A549 (cell line): Measurements from ENCODE around the gene PLEKHG4B. TPM values are rescaled to one million over a fixed set of nuclear protein-coding genes. Genes with fewer than 3 reads are reported as not detected.
"Not testable (repeated sequence)": the region's sequence is repeated elsewhere in the genome, so short reads cannot be mapped to it uniquely, and the experiment has no call there.

ENCODE experiments used
- ATAC-seq, 2 experiments: fragments of 200-7000 bp in 1 of 2; fragments of >200 bp in 1 of 2; cut with Nextera tagmentation in 1 of 2; cut with Tn5 transposase in 1 of 2; 3 replicates each; pipeline versions ENCODE4 v1.8.0 to v1.9.1; 2018 to 2020; ENCODE audit warnings: mild to moderate bottlenecking in 1 of 2, moderate library complexity in 1 of 2
- CTCF ChIA-PET: fragments of 300-600 bp; sonication (Branson Sonifier 250); formaldehyde crosslinking; extraction: SDS; loops from one replicate; lab custom pipeline; 2021; ENCODE audit warnings: antibody characterized with exemption, inconsistent platforms; lab: Yijun Ruan, JAX
- POLR2A ChIA-PET: fragments of 350-600 bp; formaldehyde crosslinking; extraction: SDS; loops from one replicate; lab custom pipeline; 2021; ENCODE audit warnings: antibody characterized with exemption, inconsistent platforms; lab: Yijun Ruan, JAX
- DNase-seq, 2 experiments: peaks; one replicate each; pipeline versions ENCODE4 v3.0.0 to v3.0.0-alpha.2; 2011 to 2016; ENCODE audit warnings: low read depth in 1 of 2, low spot score in 1 of 2
- FAIRE-seq: peaks from 2 replicates; lab custom pipeline; 2011; peaks lifted over from hg19 to GRCh38; lab: Jason Lieb, UNC
- H3K27ac ChIP-seq, 2 experiments: fragments of >200 bp; sonication (Bioruptor Twin); formaldehyde crosslinking; 3 replicates each; pipeline ENCODE4 v1.5.1; 2016 to 2017
- H3K4me1 ChIP-seq: fragments of >200 bp; sonication (Bioruptor Twin); formaldehyde crosslinking; 3 replicates; pipeline ENCODE4 v1.6.1; 2016
- H3K4me2 ChIP-seq: fragments of >200 bp; sonication (Bioruptor Twin); formaldehyde crosslinking; 3 replicates; pipeline ENCODE4 v1.6.1; 2016
- H3K4me3 ChIP-seq: fragments of >200 bp; sonication (Bioruptor Twin); formaldehyde crosslinking; 3 replicates; pipeline ENCODE4 v1.5.1; 2016
- H3K9me3 ChIP-seq: fragments of >200 bp; sonication (Bioruptor Twin); formaldehyde crosslinking; 3 replicates; pipeline ENCODE4 v1.6.1; 2016
- CEBPB ChIP-seq, 2 experiments: fragments of >200 bp in 1 of 2; sonication (Bioruptor Twin) in 1 of 2; formaldehyde crosslinking in 1 of 2; IDR thresholded peaks; 2 replicates each; pipeline ENCODE4 v1.6.1; 2012 to 2016
- CHD2 ChIP-seq: fragments of 150-350 bp; IDR thresholded peaks from 2 replicates; pipeline ENCODE4 v1.6.1; 2014; ENCODE audit warnings: low read length; ENCODE audit not compliant: partially characterized antibody
- CHD4 ChIP-seq: fragments of 200-600 bp; sonication (generic); IDR thresholded peaks from 2 replicates; pipeline ENCODE4 v1.6.1; 2016; ENCODE audit warnings: antibody characterized with exemption, mild to moderate bottlenecking, borderline replicate concordance
- E2F6 ChIP-seq: IDR thresholded peaks from 2 replicates; pipeline ENCODE4 v1.6.1; 2012; ENCODE audit warnings: low read depth, borderline replicate concordance
- EHF ChIP-seq: fragments of 250-450 bp; sonication (Bioruptor Pico); IDR thresholded peaks from 2 replicates; pipeline ENCODE4 v1.5.0; 2020; ENCODE audit warnings: mild to moderate bottlenecking
- EHMT2 ChIP-seq: fragments of 200-600 bp; sonication (generic); IDR thresholded peaks from 2 replicates; pipeline ENCODE4 v1.6.1; 2016; ENCODE audit warnings: antibody characterized with exemption, low read depth, mild to moderate bottlenecking, moderate library complexity
- ESRRA ChIP-seq: fragments of 150-350 bp; IDR thresholded peaks from 2 replicates; pipeline ENCODE4 v1.6.1; 2014; ENCODE audit warnings: mild to moderate bottlenecking, low read length, borderline replicate concordance
- HMGXB4 ChIP-seq: fragments of 250-450 bp; sonication (Bioruptor Pico); IDR thresholded peaks from 2 replicates; pipeline ENCODE4 v1.5.0; 2021; ENCODE audit warnings: mild to moderate bottlenecking, moderate library complexity, borderline replicate concordance
- KDM1A ChIP-seq: fragments of 200-600 bp; sonication (generic); IDR thresholded peaks from 2 replicates; pipeline ENCODE4 v1.6.1; 2016; ENCODE audit warnings: low read depth, mild to moderate bottlenecking
- MAFK ChIP-seq: fragments of 450-650 bp; IDR thresholded peaks from 2 replicates; pipeline ENCODE4 v1.6.1; 2014; ENCODE audit not compliant: partially characterized antibody
- MYC ChIP-seq: IDR thresholded peaks from 2 replicates; pipeline ENCODE4 v1.6.1; 2012; ENCODE audit warnings: mild to moderate bottlenecking, inconsistent platforms, low read length, improper control_type of control experiment, borderline replicate concordance
- NFE2L2 ChIP-seq: fragments of 150-350 bp; conservative IDR thresholded peaks from 2 replicates; pipeline ENCODE4 v1.6.1; 2014; ENCODE audit warnings: low read length
- NR3C1 ChIP-seq: fragments of >200 bp; sonication (Bioruptor Twin); formaldehyde crosslinking; IDR thresholded peaks from 3 replicates; pipeline ENCODE4 v1.6.1; 2017
- RAD21 ChIP-seq, 2 experiments: fragments of >200 bp in 1 of 2; sonication (Bioruptor Twin) in 1 of 2; formaldehyde crosslinking in 1 of 2; IDR thresholded peaks in 1 of 2; conservative IDR thresholded peaks in 1 of 2; 2 replicates in 1 of 2; 3 replicates in 1 of 2; pipeline ENCODE4 v1.6.1; 2012 to 2018; ENCODE audit warnings: inconsistent platforms in 1 of 2
- RCOR1 ChIP-seq: fragments of 150-350 bp; IDR thresholded peaks from 2 replicates; pipeline ENCODE4 v1.6.1; 2014; ENCODE audit warnings: antibody characterized with exemption, low read length, low read depth
- SMC3 ChIP-seq: fragments of >200 bp; sonication (Bioruptor Twin); formaldehyde crosslinking; IDR thresholded peaks from 3 replicates; pipeline ENCODE4 v1.6.1; 2018; ENCODE audit warnings: inconsistent platforms
- SREBF2 ChIP-seq: fragments of 450-650 bp; IDR thresholded peaks from 2 replicates; pipeline ENCODE4 v1.6.1; 2014; ENCODE audit warnings: mild to moderate bottlenecking, moderate library complexity
- TFCP2L1 ChIP-seq: fragments of 250-450 bp; sonication (Bioruptor Pico); IDR thresholded peaks from 2 replicates; pipeline ENCODE4 v1.5.0; 2021; ENCODE audit warnings: mild to moderate bottlenecking
- ZC3H11A ChIP-seq: fragments of 450-650 bp; IDR thresholded peaks from 2 replicates; pipeline ENCODE4 v1.6.1; 2014; ENCODE audit warnings: antibody characterized with exemption, mild to moderate bottlenecking
- ZNF302 ChIP-seq: fragments of 250-450 bp; sonication (Bioruptor Pico); IDR thresholded peaks from 2 replicates; pipeline ENCODE4 v1.9.0; 2021; ENCODE audit warnings: inconsistent platforms, mild to moderate bottlenecking, moderate library complexity
- WGBS: methylation state at CpG from one replicate; pipeline ENCODE4 v1.1.6; 2017; ENCODE audit errors: missing lambda C conversion rate; 5-methylcytosine and 5-hydroxymethylcytosine counted together
- polyA plus RNA-seq, 4 experiments: library from polyadenylated mRNA; depleted of rRNA in 3 of 4; stranded (reverse); fragments of >200 nt; fragmentation: RNase III in 1 of 4; extraction: RNeasy Plus Mini Kit Qiagen cat#74134 plus additional on column Dnase treatment in 1 of 4; gene quantifications; 2 replicates in 3 of 4; 3 replicates in 1 of 4; pipeline ENCODE4 v1.2.3, GENCODE V29; 2011 to 2017

PLEKHG4B gene
- polyA plus RNA-seq, 2 of the 4 experiments (the other 2 are of a cell fraction), result 0.57 to 0.59 TPM

- Histone ChIP-seq H3K4me2 (no peak overlapping the region), H3K4me3 (no peak overlapping the region), H3K27ac (no peak overlapping the region), H3K9me3 (no peaks in the 10 kb centered on the region), H3K4me1 (no peaks in the 10 kb centered on the region)
- FAIRE-seq, result no peak
- TF ChIP-seq NR3C1, result no peak
- TF ChIP-seq HMGXB4 (CRISPR knock-in tag), result no peak
- TF ChIP-seq CEBPB (IDR thresholded peaks at IDR 0.05), result no peak
- TF ChIP-seq RCOR1, result no peak
- no peak for TF ChIP-seq CHD4
- TF ChIP-seq SREBF2, result no peak
- TF ChIP-seq ZNF302, result no peak
- TF ChIP-seq MAFK, result no peak
- no peak for TF ChIP-seq TFCP2L1 (CRISPR knock-in tag)
- TF ChIP-seq CHD2, result no peak
- TF ChIP-seq E2F6, result no peak
- TF ChIP-seq ZC3H11A, result no peak
- TF ChIP-seq RAD21 (conservative IDR thresholded peaks at IDR 0.05 in 1 of 2, IDR thresholded peaks at IDR 0.05 in 1 of 2), result no peak
- no peak for TF ChIP-seq KDM1A
- no peak for TF ChIP-seq ESRRA
- CTCF ChIA-PET, result no interaction called here
- ATAC-seq, result peak in 1 of 2 experiments; percentile 18; a peak in 1 of 6 replicates
- POLR2A ChIA-PET, result no interaction called here
- WGBS, result 81% methylated on average over 33 of the region's 33 CpGs
- DNase-seq, result no peak
These were observed 103.6 kb downstream of the PLEKHG4B start for GRCh38 chr5:195401-196160.

GRCh38 chr5:196350-196749 lies 104.4 kb downstream of the PLEKHG4B start:
- no peaks in the 10 kb centered on the region for H3K4me1 ChIP-seq
- no peaks in the 10 kb centered on the region for H3K9me3 ChIP-seq
- no peak overlapping the region for H3K27ac ChIP-seq
- ChIA-PET CTCF (no interaction called here), POLR2A (no interaction called here)
- FAIRE-seq (no peak), DNase-seq (no peak), ATAC-seq (no peak)
- no peak overlapping the region for H3K4me2 ChIP-seq
- no peak overlapping the region for H3K4me3 ChIP-seq
- WGBS, result 87% methylated on average over 4 of the region's 10 CpGs
- no peak for TF ChIP-seq CHD2
- no peak for TF ChIP-seq EHF (CRISPR knock-in tag)
- TF ChIP-seq EHMT2, result no peak
- TF ChIP-seq SMC3, result no peak
- TF ChIP-seq NFE2L2, result no peak
- TF ChIP-seq MYC, result no peak

- H3K9me3 ChIP-seq, CTCF ChIA-PET, H3K4me1 ChIP-seq, DNase-seq, H3K4me3 ChIP-seq, ATAC-seq, POLR2A ChIA-PET, FAIRE-seq, H3K27ac ChIP-seq, H3K4me2 ChIP-seq: not testable (repeated sequence)
- WGBS, result 74% methylated on average over 18 of the region's 18 CpGs
These were observed 105.1 kb downstream of the PLEKHG4B start for GRCh38 chr5:197031-197430.
